CD4-positive, alpha-beta T cell treated with Interleukin-6 for 4 hours (primary cell): ENCODE data around the gene TRIM61.
"Not testable (repeated sequence)": the region's sequence is repeated elsewhere in the genome, so short reads cannot be mapped to it uniquely, and the experiment has no call there.

Experiments used
- DNase-seq: peaks from one replicate; pipeline ENCODE4 v3.0.0-alpha.2; 2020; ENCODE audit warnings: mixed read lengths

TRIM61 gene

GRCh38 chr4:164956766-164957643 lies 20.5 kb downstream of the TRIM61 start:
- DNase-seq, result peak; percentile 74

GRCh38 chr4:164955107-164955805 lies 22.2 kb downstream of the TRIM61 start:
- DNase-seq, result no peak

DNA sequence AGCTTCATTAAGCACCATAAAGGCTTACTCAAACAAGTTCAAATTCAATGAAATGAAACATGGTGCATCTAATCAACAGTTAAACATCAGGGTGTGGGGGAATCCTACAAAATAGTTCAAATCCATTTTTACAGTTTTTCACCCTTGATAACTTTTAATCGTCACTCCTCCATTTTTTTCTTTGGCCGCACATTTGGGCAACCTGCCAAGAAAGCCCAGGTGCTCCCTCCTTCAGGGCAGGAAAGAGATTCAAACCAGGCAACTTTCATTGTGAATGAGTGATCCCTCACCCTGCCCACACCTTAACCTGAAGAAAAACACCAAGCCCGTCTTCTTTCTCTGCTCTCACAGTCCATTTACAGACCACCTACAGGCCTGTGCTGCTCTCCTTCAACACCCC lies 24.9 kb downstream of the TRIM61 start:
- no peak for DNase-seq

- no peak for DNase-seq
Measured at GRCh38 chr4:164949448-164950143, 27.9 kb downstream of the TRIM61 start.

GRCh38 chr4:164948975-164949374 lies 28.5 kb downstream of the TRIM61 start:
- DNase-seq, result no peak

- not testable (repeated sequence) for DNase-seq
Measured at GRCh38 chr4:164948006-164948405, 29.5 kb downstream of the TRIM61 start.

DNA sequence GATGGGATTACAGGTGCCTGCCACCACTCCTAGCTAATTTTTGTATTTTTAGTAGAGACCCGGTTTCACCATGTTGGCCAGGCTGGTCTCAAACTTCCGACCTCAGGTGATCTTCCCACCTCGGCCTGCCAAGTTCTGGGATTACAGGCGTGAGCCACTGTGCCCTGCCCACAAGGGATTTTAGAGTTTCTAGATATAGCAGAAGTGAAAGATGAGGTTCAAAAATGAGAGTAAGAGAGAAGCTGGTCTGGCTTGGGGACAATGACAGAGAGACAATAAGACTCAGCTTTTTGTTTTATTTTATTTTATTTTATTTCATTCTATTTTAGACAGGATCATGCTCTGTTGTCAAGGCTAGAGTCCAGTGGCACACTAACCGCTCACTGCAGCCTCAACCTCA lies 30.6 kb downstream of the TRIM61 start:
- DNase-seq, result no peak

DNA sequence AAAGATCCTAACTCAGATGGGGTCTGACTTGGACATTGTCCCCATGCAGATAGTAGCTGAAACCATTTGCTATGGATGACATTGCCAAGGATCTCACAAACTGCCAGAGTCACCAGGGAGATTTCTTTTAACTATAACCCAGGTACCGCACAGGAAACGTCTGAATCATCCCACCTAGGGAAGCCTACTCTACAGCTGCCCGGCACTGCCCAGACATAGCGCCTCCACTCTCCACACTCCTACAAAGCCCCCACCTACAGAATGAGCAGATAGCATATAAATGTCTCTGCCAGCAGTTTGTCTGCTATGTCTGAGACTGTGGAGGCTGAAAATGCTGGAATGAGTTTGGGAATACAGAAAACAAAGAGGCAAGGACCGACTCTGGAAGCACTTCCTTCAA lies 32.3 kb downstream of the TRIM61 start:
- DNase-seq, result no peak

GRCh38 chr4:164943192-164943591 lies 34.3 kb downstream of the TRIM61 start:
- DNase-seq, result no peak

DNA sequence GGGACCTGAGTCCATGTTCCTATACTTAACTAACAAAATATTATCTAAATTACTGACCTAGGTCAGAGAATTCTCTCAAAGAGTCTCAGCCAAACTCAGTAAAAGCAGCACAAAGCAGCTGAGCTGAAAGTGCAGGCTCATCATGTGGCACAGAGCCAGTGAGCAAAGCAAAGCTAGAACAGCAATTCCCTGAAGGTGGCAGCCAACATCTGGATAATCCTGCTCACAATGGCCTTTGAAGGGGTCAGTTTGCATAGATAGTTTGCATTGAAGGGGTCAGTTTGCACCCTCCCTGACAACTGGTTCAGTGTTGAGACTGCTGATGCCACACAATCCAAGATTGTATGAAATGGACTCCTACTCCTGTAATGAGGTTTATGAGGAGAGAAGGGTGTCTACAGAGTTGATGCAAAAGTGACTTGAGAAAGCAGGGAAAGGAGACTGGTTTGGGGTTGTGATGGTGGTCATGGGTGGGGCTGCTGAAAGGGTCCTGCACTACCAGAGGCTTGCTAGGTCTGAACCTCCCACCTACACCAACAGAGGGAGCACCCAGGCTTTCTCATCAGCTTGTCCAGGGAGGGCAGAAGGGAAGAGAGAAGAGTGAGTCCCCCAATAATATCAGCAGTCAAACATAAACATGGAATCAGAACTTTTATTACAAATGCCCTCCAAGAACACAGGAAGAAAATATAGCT lies 39.7 kb downstream of the TRIM61 start:
- no peak for DNase-seq

DNA sequence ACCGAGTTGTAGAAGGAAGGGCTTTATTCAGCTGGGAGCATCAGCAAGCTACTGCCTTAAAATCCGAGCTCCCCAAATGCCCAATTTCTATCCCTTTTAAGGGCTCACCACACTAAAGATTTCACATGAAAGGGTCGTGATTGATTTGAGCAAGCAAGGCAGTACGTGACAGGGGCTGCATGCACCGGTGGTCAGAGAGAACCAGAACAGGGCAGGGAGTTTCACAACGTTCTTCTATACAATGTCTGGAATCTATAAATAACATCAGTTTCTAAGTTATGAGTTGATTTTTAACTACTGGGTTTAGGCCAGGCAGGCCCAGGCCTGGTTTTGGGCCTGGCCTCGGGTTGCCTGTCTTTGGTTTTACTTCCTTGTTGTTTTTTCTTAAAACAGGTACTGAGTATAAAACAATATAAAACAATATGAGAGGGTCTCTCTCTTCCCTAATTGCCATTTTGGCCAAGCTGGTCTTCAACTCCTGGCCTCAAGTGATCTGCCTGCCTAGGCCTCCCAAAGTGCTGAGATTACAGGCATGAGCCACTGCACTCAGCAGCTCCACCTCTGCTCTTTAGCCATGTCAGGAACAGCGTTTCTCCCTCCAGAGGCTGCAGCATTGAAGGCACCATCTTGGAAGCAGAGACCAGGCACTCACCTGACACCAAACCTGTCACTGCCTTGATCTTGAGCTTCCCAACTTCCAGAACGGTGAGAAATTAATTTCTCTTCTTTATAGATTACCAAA lies 41.4 kb downstream of the TRIM61 start:
- not testable (repeated sequence) for DNase-seq

DNA sequence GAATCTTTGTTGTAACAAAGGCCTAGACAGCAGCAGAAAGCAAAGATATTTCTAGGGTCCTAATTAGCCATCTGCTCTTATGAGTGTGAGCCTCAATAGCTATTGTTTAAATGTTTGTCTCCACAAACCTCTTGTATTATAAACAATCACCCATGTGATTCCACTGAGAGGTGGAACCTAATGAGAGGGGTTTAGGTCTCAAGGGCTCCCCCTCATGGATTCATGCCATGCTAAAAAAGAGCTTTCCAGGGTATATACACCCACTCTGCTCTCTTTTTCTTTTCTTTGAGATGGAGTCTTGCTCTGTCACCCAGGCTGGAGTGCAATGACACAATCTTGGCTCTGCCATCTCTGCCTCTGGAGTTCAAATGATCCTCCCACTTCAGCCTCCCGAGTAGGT lies 42.1 kb downstream of the TRIM61 start:
- DNase-seq, result no peak

DNA sequence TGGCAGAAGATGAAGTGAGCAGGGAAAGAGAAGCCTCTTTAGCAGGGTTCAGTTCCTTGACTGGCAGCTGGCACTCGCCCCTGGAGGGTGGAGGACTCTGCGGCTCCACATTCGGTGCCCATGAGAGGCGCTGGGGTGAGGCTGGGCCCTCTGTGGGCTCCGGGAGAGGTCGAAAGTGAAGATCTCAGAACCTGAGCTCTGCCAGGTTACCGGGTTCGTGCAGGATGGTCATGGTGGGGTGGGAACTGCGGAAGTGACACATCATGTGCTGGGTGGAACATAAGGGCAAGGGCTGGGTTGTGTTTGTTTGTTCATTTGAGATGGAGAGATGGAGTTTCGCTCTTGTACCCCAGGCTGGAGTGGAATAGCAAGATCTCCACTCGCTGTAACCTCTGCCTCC lies 44.2 kb downstream of the TRIM61 start:
- no peak for DNase-seq

DNA sequence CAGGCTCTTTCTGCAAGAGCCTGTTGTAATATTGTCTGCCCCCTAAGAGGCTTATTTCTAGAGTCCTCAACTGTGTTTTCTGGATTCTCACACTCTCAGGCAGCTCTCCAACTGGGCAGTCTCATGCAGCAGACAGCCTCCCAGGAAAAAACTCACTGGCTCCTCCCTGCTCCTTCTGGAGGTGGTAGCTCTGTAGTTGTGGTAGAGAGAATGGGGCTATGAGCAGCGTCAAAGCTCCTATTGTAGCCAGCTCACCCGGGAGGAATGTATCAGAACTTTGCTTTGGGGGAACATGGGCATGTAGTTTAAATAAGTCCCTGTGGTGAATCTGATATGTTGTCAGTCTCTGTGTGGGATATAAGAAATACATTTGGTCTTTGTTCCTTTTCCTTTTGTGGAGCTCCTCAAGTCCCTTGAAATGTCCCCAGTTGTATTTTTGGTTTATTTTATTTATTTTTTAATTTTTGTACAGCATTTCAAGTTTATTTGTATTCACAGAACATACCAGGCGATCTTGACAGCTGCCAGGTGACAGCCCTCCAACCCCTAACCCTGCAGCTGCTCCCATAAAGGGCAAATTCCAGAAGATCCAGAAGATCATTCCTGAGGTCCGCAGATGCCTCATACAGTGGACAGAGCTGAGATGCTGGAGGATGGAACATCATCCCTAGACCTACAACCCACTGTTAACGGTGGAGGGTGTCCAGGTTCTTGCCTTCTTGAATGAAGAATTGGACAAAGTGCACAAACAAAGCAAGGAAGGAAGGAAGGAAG lies 45.7 kb downstream of the TRIM61 start:
- no peak for DNase-seq

DNA sequence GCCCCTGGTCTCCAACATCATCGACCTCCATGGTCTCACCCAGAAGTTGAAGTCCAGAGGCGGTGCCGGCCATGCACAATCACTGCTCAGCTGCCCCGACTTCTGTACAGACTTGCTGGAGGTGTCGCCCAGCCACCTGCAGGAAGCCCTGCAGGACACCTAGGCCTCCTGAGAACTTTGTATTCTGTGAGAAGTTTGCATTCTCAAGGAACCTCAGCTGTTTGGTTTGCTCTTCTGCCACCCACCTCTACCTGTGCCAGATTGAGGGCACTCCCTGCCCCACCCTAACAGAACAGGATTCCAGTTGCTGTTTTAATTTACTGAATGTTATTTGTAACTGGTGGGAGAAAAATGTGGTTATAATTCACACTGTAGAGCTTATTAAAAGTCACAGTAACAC lies 46.8 kb downstream of the TRIM61 start:
- no peak for DNase-seq

DNA sequence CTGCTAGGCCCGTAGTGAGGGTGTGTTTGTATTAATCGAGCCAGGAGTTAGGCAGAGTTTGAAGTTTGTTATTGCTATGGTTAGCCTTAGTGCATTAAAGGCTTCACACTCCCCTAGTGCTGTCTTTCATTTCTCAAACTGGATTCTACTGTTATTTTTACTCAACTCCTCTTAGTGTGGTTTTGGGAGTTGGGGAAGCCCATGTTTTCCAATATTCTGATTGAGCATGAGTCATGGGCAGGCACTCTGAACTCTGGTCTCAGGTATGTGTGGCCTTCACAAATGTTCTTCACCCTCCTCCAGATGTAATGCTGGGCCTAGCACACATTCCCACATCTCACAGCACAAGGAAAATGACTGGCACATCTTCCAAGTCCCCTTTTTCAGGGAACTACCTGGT lies 50.4 kb downstream of the TRIM61 start:
- not testable (repeated sequence) for DNase-seq

DNA sequence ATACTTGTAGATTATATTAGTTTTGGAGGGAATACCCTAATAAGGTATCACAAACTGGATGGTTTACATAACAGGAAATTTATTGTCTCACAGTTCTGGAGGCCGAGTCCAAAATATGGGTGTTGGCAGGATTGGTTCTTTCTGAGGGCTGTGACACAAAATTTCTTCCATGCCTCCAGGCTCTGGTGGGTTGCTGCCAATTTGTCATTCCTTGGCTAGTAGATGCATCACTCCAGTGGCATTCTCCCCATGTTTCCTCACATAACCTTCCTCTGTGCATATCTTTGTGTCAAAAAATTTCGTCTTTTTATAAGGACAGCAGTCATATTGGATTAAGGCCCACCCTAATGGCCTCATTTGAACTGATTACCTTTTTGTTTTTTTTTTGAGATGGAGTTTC lies 51.2 kb downstream of the TRIM61 start:
- no peak for DNase-seq

GRCh38 chr4:164924670-164925238 lies 52.7 kb downstream of the TRIM61 start:
- no peak for DNase-seq

DNA sequence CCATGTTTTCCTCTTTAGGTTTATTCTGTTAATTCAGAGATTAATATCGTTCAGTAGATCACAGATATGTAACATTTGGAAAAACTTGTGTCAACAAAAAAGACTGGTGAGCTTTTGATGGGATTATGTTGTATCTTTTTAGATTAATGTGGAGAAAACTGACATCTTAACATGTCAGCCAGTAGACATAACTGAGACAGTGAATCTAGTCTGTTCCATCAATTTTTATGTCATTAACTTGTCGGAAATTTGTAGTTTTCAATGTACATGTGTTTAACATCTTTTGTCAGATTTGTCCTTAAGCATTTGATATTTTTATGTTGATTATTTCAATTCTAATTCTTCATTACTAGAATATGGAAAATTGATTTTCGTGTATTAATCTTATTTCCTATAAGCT lies 58.5 kb downstream of the TRIM61 start:
- DNase-seq, result no peak
